AG08395 (cell line): ENCODE data around the gene NUDT14.

ENCODE experiments used
- DNase-seq: peaks from one replicate; pipeline ENCODE4 v3.0.0; 2012; ENCODE audit warnings: mixed read lengths, low spot score

The NUDT14 gene

GRCh38 chr14:105132921-105133654 is 48.0 kb downstream of the NUDT14 start:
- DNase-seq: no peak

DNA sequence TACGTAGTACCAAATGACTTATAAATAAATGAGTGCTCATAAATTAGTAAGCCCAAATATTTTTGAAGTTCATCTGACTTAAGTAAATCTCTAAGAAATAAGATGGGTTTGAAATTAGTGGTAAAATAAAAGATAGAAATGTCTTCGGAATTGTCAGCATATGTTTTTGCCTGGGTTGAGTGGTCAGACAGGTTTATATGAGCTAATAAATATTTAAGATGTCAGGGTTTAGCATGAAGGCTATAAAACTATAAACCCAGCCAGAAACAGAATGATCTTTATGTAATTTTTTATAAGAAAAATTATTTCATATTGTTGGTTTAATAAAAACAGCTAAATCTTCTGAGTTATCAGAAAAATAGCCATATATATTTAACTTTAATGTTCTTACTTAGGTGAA is 49.9 kb downstream of the NUDT14 start:
- DNase-seq: no peak

DNA sequence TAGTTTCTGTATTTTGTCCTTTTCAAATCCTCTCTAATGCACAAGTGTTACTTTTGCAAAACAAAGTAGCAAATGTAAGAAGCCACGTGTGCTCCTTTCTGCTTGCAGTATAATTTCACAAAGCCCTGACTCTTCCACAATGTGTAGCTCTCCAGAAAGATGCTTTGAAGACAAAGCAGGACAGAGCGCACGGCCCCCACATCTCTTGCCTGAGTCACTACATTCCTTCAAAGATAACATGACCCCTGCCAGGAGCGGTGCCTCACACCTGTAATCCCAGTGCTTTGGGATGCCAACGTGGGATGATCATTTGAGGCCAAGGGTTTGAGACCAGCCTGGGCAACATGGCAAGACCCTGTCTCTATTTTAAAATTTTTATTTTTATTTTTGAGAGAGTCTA is 53.1 kb downstream of the NUDT14 start:
- no peak for DNase-seq

DNA sequence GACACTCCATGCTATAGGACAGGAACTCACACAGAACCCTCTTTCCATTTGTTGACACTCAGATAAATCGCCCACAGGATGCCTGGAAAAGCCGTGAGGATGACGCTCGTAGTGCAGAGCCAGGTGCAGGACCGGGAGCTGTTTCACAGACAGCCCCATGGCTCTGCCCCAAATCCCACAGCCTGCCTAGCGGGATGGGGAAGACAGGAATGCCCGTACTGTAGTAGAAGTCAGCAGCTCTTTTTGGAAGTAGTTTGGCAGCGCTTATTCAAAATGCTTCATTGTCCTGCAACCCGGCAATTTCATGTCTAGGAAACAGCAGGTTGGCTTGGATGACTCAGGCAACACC is 54.2 kb downstream of the NUDT14 start:
- DNase-seq: no peak

GRCh38 chr14:105126126-105126980 is 54.8 kb downstream of the NUDT14 start:
- DNase-seq: no peak

GRCh38 chr14:105124823-105125222 is 56.3 kb downstream of the NUDT14 start:
- DNase-seq: no peak

DNA sequence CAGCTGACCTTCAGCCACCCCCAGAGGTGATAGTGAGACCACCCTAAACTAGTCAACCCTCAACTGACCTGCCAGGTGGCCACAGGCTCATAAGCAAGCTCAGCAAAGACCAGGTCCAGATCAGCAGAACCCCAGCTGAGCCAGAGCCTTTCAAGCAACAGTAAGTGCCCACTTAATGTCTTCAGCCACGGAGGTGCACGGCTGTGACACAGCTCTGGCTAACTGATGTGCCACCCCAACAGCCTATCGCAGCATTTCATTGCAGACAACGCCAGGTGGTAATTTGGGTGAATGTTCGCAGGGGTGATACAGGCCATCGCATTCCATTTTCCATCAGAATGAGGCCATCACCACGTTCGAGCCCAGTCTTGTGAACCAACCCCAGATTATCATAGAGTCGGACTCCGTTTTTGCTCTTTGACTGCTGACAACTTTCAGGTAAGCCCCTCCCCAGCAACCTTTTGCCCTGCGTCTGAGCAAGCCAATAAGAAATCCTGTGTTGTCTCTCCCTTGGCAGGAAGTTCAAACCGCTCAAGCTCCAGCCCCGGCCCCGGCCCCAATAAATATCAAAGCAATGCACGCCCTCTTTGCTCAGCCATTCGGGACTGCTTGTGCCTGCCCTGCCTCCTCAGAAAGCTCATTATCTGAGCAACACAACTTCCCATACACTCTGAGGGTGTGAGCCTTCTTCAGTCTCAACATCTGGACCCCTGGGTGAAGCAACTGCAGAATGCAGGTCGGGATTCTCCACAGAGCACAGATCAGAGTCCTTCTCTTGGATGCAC is 56.9 kb downstream of the NUDT14 start:
- DNase-seq: no peak

DNA sequence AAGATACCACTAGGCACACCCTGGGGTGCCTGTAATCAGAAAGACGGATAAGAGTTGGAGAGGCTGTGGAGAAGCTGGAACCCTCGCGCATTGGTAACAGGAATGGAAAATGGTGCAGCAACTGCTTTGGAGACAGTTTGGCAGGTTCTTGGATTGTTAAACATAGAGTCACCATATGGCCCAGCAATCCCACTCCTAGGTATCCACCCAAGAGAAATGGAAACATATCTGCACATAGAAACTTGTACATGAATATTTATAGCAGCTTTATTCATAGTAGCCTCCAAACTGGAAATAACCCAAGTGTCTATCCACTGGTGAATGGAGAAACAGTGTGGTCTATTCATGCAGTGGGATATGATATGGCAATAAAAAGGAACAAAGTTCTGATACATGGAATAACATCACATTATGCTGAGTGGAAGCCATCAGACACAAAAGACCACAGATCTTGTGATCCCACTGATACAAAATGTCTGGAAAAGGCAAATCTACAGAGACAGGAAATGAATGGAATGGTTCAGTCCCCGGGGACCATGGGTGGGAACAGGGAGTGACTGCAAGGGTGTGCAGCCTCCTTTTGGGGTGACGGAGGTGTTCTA is 57.9 kb downstream of the NUDT14 start:
- DNase-seq: no peak
